ENCODE results near the gene SPATA3. TPM values are rescaled to one million over a fixed set of nuclear protein-coding genes. Genes with fewer than 3 reads are reported as not detected.

The SPATA3 gene
- total RNA-seq, 1 experiment from 2014 or later = not detected

- H3K27ac Mint-ChIP-seq (ENCODE audit: unreplicated experiment) = peak overlapping the region; percentile 42
- CTCF ChIA-PET = interaction anchor here (0.8 to 2.7 kb wide), 12 partner anchors 8 to 163 kb away, joined by 3 to 25 read pairs (median 6); partner anchors contain the start of genes GPR55, PSMD1 and SPATA3
- H3K27me3 Mint-ChIP-seq (ENCODE audit: insufficient read depth, unreplicated experiment) = no peaks in the 10 kb centered on the region
- H3K4me1 ChIP-seq = peaks cover 3% of the 10 kb centered on the region; the same call in 1 of the 2 replicates
- H3K4me3 ChIP-seq (ENCODE audit: low read depth, low read length) = peak overlapping the region; percentile 39
- DNase-seq = peak; percentile 80 to 86
- POLR2A ChIA-PET = interaction anchor here (1.1 kb wide), 1 partner anchor 163 kb away, joined by 3 read pairs; no protein-coding TSS in a partner anchor
- no peaks in the 10 kb centered on the region for H3K36me3 ChIP-seq (ENCODE audit: control insufficient read depth, insufficient read depth, low read length)
- H3K9me3 ChIP-seq = no peaks in the 10 kb centered on the region
- intact Hi-C loops (cut with micrococcal nuclease; ENCODE audit: unreplicated experiment) = loop anchor here (1.0 to 5.0 kb wide), 7 partner anchors 20 to 163 kb away; partner anchors contain the start of gene ITM2C
- H3K4me3 Mint-ChIP-seq (ENCODE audit: unreplicated experiment) = peak overlapping the region; percentile 64
- no TSS peak for BruUV-seq (replicated peaks)
- H3K9me3 Mint-ChIP-seq (ENCODE audit: unreplicated experiment) = no peaks in the 10 kb centered on the region
- peaks cover 6% of the 10 kb centered on the region for H3K4me1 Mint-ChIP-seq (ENCODE audit: low read depth, unreplicated experiment)
- no peaks in the 10 kb centered on the region for H3K36me3 Mint-ChIP-seq (ENCODE audit: insufficient read depth, unreplicated experiment)
- H3K27me3 ChIP-seq (replicated peaks; ENCODE audit: control insufficient read depth, insufficient read depth, low read length) = no peaks in the 10 kb centered on the region
- peak; percentile 48 to 83 for TF ChIP-seq CTCF (IDR thresholded peaks at IDR 0.05; ENCODE audit: insufficient read depth in 1 of 2, low read depth in 1 of 2, low read length in 1 of 2, severe bottlenecking in 1 of 2, unreplicated experiment in 1 of 2)
Measured at GRCh38 chr2:230987137-230988020, 8.5 kb upstream of the SPATA3 start.

GRCh38 chr2:230989731-230990130, 6.2 kb upstream of the SPATA3 start:
- H3K4me1 Mint-ChIP-seq (ENCODE audit: low read depth, unreplicated experiment) = peaks cover 6% of the 10 kb centered on the region

More at GRCh38 chr2:230989731-230990130, 6.2 kb upstream of the SPATA3 start:
- Histone ChIP-seq H3K36me3 (ENCODE audit: control insufficient read depth, insufficient read depth, low read length) (no peaks in the 10 kb centered on the region), H3K4me3 (ENCODE audit: low read depth, low read length) (no peak overlapping the region), H3K9me3 (no peaks in the 10 kb centered on the region), H3K27me3 (replicated peaks; ENCODE audit: control insufficient read depth, insufficient read depth, low read length) (no peaks in the 10 kb centered on the region), H3K4me1 (peaks cover 3% of the 10 kb centered on the region; the same call in 1 of the 2 replicates)
- Mint-ChIP-seq H3K36me3 (ENCODE audit: insufficient read depth, unreplicated experiment) (no peaks in the 10 kb centered on the region), H3K9me3 (ENCODE audit: unreplicated experiment) (no peaks in the 10 kb centered on the region), H3K27me3 (ENCODE audit: insufficient read depth, unreplicated experiment) (no peaks in the 10 kb centered on the region), H3K27ac (ENCODE audit: unreplicated experiment) (no peak overlapping the region), H3K4me3 (ENCODE audit: unreplicated experiment) (no peak overlapping the region)
- intact Hi-C loops (cut with micrococcal nuclease; ENCODE audit: unreplicated experiment) = loop anchor here (5.0 kb wide), 1 partner anchor 47 kb away; no protein-coding TSS in a partner anchor
- no peak for DNase-seq
- BruUV-seq (replicated peaks) = no TSS peak
- POLR2A ChIA-PET = no interaction called here
- TF ChIP-seq CTCF (IDR thresholded peaks at IDR 0.05; ENCODE audit: insufficient read depth in 1 of 2, low read depth in 1 of 2, low read length in 1 of 2, severe bottlenecking in 1 of 2, unreplicated experiment in 1 of 2) = no peak
- CTCF ChIA-PET = no interaction called here

All from Caco-2 (cell line).